HG03103 (cell line): Measurements from ENCODE around the gene WDR7.
A peak's percentile ranks its signal among the peaks of the same experiment; 100 is the strongest.

Experiments used
- ATAC-seq: cut with Tn5 transposase; IDR thresholded peaks from one replicate; pipeline ENCODE4 v1.9.1; 2021; ENCODE audit warnings: low read depth; ENCODE audit not compliant: unreplicated experiment

WDR7 gene

DNA sequence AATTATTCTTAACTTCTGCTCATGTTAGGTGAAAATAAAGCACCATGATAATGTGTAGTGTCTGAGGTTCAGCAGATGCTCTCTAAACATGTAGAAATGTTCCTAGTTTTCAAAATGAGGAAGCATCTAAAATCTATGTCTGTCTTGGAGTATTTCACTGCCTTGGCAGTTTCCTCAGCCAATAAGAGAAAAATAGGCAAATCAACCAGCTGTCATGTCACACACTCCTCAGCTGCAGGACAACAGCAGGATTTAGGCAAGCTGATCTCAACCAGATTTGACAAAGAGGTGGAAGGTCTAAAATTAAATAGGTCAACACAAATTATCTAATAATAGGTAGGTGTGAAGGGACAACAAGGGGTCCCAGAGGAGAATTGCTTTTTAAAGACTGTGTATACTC, 331.6 kb downstream of the WDR7 start:
- ATAC-seq = no peak

DNA sequence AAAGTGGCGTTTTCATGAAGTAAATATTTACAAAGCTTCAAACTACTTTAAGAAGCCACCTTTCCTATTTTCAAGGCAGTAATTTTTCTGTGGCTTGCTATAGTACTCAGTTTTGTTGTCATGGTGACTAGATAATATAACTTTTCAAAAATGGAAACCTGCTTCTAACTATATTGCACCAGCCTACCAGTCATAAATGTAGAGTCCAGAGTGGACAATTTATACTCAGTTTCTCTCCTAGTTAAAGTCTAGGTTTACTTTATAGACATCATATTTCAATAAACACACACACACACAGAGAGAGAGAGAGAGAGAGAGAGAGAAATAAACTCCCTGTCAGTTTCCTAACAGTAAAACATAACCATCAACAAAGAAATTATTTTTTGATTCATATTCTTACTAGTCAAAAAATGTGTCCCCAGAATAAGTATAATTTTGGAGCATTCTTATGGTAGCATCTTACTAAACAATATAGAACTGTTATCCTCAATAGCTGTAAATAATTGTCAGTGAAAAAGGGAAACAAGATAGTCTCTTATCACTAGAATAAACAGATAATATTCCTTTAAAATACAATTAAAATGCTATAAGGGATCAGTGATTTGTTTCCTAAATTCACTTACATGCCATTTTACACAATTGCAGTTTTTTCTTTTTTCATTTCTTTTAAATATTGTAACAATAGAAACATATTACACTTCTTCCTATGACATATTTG, 332.3 kb downstream of the WDR7 start:
- ATAC-seq = no peak

DNA sequence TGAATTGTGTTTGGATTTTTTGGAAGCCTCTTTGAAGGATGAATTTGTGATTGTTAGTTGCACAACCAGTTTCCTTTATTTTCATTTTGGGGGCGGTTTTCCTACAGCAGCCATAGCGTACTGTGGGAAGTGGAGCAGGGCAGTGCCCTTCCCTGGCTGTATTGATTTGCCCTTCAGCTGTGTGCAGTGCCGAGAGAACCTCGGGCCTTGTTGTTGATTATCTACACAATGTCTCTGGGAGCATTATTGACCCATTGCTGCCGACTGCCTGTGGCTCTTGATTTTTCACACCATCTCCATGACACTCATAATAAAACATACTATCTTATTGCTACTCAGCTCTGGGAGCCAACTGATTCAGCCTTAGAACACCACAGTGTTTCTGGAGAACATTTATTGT, 333.6 kb downstream of the WDR7 start:
- no peak for ATAC-seq

DNA sequence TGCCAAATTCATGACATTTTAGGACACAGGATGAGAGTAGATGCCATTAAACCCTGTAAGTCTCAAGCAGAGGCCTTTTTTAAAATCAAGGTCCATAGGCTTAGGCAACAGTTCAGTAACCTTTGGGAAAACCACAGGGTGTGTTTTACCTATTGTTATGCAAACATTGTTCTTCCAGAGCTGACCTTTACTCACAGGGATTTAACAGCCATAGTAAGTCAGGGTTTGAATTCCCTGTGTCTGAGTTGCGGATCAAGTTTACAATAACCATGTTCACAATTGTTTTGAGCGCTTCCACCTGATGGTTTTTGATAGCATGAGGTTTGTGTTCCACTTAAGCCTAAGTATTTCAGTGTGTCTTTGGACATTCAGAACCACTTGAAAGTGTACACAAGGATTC, 335.7 kb downstream of the WDR7 start:
- no peak for ATAC-seq

DNA sequence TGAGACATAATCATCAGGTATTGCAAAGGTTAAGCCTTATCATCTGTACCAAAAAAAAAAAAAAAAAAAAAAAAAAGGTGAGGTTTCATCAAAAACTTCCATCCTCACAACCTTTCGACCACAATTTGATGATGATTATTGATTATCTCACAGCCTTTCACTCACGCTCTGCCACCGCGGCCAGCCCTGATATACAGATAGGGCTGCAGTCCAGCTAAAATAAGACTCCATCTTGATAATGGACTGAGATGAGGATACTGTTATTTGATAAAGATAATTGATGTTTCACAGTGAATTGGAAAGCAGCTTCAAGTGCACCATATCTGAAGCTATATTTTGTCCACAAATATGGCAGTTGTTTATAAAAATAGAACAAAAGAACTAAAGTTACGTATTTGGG, 336.1 kb downstream of the WDR7 start:
- ATAC-seq = no peak

DNA sequence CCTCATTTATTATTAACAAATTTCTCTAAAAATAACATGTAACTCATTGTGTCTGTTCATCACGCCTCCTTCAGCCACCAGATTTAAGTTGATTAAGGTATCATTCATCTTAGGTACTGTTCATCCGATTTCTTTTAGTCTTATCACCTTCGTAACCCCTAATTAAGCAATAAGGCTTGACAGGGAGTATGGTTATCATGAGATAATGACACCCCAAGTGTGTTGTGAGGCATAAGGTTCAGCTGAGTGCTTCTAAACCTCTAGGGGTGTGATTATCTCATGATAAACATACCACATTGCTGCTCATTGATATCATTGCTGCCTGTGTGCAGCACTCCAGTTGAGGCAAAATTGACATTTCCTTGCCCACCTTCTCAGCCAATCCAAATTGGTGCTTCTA, 336.9 kb downstream of the WDR7 start:
- no peak for ATAC-seq

DNA sequence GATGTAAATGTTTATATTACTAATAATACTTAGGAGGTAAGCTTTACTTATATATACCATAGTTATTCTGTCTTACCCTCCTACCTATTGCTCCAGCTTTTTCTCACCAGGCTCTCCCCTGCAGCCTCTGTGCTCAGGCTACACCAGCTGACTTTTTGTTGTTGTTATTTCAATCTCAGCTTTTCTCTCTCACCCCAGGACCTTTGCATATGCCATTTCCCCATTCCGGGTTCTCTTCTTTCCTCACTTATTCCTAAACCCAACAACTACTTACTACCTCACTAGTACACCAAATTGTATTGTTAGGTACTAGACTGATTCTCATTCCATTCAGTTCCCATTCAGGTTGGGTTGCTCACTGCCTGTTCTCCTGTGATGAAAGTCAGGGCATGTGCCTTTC, 339.5 kb downstream of the WDR7 start:
- ATAC-seq = no peak

DNA sequence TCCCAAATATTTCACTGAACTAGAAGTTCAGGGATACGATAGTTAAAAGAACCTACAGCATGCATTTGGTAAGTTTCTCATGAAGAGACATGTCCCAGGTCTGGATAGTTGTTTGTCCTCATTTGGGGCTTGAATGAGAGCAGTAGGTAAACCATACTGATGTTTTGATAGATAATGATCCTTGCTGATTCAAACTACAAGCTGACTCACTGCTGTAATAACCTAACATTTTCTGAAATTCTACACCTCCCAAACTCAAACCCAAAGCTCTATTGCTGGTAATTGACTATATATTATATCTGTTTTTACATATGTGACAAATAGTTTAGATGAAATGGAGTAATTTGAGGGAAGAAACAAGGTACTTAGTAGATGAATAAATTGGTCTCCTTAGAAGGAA, 341.6 kb downstream of the WDR7 start:
- ATAC-seq = no peak

DNA sequence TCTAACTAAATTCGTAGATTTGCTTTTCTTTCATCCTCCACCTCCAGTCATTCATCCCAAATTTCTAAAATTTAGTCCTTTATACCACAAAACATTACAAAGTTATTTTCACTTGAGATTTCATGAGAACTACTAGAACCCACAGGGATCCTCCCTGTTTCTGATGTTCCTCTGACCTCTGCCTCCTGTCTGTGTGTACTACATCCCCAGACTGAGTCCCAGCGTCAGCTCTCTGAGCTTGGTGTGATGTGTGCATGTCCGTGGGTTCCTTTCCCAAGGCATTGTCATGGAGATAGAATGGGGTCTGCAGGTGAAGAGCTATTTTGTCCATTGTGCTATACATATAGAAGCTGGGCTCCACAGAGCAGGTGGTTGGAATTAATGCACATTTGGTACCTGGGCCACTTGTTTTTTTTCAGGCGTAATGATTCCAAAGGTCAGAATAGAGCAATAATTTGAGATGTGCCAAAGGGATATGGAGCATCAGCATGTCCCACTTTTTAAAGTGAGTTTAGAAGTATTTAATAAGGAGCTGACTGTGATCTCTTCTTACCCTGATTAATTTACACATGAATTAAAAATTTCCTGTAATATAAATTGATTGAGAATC, 344.5 kb downstream of the WDR7 start:
- no peak for ATAC-seq

DNA sequence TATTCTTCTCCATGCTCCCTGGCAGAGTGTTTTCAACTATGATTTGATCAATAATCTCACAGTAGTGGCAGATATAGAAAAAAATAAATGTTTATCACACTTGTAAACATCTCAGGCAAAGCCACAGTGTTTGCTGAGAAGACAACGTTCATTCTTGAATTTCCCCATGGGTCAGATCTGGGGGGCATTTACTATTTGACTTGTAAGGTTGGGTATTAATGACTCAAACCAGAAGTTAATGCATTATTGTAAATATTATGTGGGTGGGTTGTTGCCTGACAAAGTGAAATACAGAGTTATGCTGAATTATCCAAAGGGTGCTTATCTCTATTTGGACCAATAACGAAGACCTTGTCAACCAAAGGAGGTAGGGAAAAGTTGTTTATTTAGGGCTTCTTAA, 346.0 kb downstream of the WDR7 start:
- ATAC-seq = no peak

DNA sequence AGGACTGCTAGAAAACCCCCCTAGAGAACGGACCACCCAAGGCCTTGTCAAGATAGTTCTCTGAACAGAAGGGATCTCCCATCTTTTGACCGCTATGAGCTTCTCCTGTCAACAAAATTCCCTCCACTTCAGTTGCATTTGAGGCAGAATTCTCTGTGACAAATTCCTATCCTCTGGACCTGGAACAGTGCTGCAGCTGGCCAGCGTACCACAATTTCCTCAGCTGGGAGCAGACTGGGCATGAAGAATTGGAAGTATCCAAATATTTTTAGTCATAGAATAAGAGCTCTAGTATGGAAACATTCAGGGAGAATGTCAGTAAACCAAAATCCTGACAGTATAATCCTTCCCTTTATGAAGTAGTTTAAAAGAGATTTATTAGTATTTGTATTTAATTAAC, 348.7 kb downstream of the WDR7 start:
- ATAC-seq = no peak

DNA sequence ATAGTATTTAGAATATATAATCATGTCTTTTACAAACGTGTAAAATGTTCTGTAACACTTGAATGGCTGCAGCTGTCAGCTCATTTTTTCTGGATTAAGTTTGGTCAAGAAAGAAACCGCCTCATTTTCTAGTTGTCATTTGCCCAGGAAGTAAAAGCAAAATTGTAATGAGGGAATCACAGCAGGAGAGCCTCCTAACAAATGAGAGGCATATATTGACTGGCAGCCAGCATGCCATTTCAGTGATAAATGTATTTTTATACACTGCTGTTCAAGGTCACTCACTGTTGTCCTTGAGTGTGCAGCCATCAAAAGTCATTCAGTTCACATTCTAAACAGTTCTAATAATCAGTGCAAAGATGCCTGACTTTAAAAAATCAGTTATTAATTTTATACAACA, 351.5 kb downstream of the WDR7 start:
- no peak for ATAC-seq

DNA sequence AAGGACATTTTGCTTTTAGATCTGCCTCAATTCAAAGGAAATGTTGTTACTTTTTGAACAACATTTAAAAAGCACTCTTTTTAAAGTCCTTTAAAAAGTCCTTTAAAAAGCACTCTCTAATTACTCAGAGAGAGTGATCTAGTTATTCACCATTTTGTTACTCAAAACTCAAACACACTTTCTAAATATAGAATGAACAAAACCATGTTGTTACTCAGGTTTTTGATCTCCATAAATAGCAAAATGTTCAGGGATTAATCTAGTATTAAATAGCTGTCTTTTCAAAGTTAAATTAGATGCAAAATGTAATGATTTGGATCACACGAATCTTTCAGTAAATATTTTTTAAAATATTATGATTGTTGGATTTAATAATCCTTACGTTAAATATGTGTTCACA, 352.2 kb downstream of the WDR7 start:
- no peak for ATAC-seq

DNA sequence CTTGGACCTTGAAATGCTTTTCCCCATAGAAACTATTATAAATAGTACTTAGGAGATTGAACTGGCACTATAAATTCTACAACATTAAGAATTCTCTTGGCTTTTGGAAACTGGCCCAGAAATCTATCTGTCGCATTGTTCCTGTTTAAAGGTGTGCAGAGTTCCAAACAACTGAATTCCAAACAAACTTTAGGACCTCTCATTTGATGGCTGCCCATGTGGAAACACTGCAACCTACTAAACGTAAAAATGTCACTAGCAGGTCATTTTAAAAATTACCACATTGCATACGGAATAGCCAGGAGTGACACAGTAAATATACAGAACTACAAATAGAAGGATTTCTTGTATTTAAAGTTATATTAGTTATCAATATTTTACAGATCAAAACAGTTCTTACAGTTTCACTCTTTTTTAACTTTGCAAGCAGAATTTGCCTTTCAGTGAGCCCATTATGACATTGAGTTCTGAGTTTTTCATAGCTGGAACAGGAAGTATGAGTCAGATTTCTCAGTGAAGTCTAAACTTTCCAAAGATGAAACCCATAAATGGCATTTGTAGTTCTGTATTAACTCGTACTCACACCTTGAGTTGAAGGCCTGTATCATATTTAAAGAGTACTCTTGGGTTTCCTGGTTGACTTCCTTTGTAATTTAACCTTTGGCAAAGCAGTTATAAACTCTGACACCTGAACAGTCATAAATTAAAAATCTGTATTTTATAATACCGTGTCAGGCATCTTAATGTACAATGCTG, 353.4 kb downstream of the WDR7 start:
- peak; percentile 96 for ATAC-seq

DNA sequence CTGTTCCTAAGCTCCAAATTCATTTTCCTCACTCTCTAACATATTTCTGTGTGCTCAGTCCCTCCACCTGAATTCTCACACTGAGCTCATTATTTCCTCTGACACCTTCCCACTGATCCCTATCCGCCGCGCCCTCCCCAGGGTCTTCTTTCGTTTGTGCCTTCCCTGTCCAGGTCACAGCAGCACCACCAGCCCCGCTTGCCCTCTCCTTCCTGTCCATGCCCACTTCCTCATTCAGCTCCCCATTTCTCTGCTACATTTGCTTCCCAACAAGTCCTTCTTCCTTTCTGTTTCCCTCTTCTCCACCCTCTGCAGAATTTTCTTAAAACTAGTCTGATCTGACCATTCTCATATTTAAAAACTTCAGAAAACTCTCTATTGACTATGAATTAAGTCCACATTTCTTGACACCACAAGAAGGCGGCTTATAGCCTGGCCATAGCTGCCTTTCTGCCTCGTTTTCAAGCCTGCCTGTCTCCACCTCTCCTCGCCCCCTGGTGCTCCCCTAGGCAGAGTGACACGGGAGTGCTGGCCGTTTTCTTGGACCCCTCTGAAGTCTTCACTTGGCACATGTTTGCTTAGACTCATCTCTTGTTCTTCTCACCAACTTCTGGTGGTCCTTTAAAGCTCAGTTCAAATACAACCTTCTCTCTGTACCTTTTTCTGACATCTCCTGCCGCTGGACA, 357.0 kb downstream of the WDR7 start:
- no peak for ATAC-seq

DNA sequence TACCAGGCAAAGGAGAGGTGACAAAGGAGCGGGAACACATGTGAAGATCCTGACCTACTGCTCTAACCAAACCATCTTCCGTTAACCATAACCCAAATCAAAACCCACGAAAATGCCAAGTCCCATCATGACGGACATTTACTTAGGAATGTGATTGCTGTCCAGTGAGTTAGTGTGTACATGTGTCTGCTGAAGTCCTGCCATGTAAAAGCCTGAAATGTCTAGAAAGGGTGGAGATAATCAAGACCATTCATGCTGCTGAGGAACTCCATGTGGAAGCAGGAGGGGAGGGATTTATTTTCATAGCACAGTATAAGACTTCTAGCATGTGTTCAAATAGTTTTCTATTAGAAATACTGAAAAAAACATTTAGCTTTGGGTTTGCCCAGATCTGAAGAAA, 358.7 kb downstream of the WDR7 start:
- ATAC-seq = no peak

DNA sequence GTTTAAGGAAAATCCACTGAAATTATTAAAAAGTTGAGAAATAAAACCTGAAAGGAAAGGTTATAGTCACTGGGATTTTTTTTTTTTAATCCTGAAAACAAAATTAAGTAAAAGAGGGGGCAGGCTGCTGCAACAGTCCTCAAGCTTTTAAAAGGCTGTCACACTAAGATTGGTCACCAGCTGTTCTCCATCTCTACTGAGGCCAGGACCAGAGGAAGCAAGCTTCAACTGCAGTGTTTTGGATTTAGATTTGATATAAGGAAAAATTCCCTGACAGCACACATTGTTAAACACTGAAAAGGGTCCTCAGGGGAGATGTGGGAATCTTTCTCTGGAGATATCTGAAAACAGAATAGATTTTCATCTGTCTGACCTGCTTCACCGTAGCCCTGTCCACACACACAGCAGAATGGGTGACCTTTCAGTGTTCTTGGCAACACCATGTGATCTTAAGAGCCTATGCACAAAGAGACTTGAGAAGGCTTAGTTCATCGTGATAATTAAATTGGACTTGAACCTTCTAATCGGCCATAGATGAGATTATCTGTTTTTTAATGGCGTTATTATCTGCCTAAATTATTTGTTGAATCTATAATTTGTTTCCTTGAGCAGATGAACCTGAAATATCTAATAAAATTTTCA, 363.7 kb downstream of the WDR7 start:
- ATAC-seq = no peak

DNA sequence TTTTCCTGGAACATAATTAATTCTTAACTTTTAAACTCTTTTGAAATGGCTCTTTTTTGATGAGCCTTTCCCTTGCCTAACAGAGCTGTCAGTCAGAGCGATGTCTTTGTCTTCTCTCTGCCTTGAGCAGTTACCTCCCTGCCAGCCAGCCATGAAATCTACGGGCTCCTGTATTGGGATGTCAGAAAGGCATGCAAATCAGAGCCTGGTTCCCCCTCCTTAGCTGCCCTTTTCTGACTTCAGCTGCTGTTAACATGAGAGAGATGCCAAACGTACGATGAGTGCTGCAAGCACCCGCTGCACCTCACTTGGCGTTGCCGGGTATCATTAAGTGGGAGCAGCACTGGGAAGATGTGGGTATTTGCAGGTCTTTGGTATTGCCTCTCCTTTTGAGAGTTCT, 364.3 kb downstream of the WDR7 start:
- ATAC-seq = no peak

DNA sequence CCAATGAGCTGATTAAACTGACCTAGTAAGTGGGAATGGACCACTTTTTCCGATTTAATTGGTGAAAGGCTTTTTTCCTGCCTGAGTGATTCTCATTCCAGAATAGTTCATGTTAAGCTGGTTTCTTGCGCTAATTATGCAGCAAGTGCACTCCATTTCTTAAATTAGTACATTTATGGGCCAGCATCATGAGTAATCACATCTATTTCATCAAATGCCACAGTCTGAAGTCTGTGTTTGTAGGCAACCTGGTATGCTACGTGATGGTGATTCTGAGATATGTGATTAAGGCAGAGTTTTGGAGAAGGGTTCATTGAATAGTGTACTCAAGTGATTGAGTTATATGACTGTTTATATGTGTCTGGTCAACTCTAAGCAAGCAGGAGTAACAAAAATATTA, 367.7 kb downstream of the WDR7 start:
- ATAC-seq = no peak

DNA sequence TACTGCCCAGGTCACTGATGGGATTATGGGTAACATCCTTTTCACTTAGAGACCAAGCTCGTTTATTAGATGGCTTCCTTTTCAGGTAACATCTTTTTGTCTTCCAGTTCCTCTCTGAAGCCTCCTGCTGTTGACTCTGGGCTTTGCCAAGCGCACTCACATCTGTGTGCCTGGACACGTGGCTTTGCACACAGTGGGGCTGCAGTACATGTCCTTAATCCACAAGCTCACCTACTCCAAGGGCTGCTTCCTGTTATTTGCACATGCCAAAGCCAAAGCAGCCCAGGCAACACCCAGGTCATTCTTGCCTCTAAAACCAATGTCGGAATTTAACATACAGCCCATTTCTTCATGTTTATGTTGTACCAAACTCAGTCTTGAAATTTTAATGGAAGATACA, 371.6 kb downstream of the WDR7 start:
- no peak for ATAC-seq
